ENCODE data around the gene BMS1.
"Not testable (repeated sequence)": the region's sequence is repeated elsewhere in the genome, so short reads cannot be mapped to it uniquely, and the experiment has no call there.

The BMS1 gene

GRCh38 chr10:42866115-42866995, 83.8 kb downstream of the BMS1 start:
- peak; percentile 51 for DNase-seq

GRCh38 chr10:42867571-42867970, 85.0 kb downstream of the BMS1 start:
- DNase-seq = no peak

GRCh38 chr10:42868530-42868929, 85.9 kb downstream of the BMS1 start:
- DNase-seq = no peak

GRCh38 chr10:42869977-42870350, 87.4 kb downstream of the BMS1 start:
- DNase-seq = no peak

- DNase-seq = not testable (repeated sequence)
Measured at GRCh38 chr10:42871138-42871641, 88.6 kb downstream of the BMS1 start.

DNA sequence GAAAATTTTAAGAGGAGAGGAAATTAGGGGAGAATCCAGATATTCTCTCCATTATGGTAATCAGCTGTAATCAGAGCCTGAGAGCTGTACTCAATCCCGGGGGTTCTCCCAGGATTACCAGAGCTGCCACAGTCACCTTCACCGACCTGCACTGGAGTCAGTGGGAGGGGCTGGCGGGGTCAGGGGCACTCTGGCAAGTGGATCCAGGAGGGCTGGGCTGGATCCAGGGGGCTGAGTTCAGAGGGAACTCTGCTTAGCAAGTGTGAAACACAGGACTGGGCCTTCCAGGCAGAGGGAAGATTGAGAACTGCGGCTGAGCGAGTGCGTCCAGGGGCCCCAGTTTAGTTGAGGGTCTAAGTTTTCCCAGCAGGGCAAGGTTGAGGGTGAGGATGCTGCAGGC, 89.2 kb downstream of the BMS1 start:
- DNase-seq = no peak

DNA sequence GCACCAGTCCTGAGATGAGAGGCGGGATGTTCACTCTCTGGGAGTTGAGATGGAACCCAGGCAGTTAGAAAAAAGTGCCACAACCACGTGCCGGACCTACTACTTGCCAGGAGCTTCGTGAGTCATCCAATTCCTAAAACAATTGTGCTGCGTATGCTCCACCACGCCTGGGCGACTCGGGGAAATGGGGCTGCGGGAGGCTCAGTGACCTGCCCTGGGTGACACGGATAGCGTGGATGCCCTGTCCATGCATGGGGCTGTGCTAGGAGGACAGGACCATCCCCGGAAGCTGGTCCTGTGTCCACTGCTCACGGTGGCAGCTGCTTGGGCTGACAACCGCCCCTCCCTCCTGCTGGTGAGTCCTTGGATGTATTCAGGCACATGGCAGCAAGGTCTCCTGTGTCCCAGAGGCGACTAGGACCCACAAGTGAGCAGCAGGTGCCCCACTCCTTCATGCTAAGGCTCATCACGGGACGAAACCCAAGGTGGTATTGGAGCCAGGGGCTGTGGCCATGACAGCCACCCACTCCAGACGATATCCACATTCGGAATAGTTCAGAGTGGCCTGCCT, 90.4 kb downstream of the BMS1 start:
- no peak for DNase-seq

- DNase-seq = no peak
Measured at GRCh38 chr10:42874713-42875387, 92.3 kb downstream of the BMS1 start.

GRCh38 chr10:42875388-42875755, 92.8 kb downstream of the BMS1 start:
- no peak for DNase-seq

DNA sequence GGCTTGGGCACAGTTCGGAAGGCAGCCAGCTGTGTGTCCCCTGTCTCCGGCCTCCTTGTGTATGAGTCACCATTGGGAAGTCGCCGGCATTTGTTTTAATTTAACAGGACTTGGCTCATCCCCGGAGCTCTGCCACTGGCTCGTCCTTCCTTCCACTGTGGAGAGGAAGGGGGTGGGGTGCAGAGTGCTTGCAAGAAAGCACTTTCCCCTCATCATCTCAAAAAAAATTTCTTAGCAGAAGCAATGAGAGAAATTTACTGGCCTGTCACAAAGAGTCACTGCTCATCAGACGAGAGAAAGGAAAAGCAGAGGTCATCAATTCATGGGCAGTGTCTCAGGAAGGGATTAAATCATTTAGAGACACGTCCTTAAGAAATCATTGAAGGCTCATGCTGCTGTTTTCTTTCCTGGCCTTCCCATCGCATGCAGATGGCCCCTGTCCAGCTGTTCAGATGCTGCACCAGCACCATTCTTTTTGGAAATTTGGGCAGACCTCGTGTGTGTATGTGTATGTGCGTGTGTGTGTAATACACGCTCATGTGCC, 93.3 kb downstream of the BMS1 start:
- DNase-seq = no peak

GRCh38 chr10:42876476-42876875, 93.9 kb downstream of the BMS1 start:
- DNase-seq = no peak

GRCh38 chr10:42876945-42877344, 94.3 kb downstream of the BMS1 start:
- no peak for DNase-seq

DNA sequence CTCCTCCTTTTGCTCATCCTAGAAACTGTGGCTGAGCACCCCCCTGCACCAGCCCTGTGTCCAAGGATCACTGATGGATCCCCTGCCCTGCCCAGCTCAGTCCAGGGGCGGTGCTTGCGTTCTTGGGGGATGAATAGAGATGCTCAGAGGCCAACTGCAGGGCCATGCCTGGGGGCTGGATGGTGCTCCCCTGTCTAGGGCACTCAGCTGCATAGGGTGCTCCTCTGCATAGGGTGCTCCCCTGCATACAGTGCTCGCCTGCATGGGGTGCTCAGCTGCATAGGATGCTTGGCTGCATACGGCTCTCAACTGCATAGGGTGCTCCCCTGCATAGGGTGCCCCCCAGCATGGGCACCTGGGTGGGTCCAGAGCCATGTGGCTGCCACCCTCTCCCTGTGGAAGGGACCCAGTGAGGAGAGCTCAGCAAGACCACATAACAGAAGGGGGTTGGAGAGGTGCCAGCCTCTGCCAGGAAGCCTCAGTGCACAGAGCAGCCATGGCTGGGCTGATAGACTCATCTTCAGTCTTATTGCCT, 95.0 kb downstream of the BMS1 start:
- DNase-seq = no peak

GRCh38 chr10:42878134-42878820, 95.7 kb downstream of the BMS1 start:
- DNase-seq = no peak

GRCh38 chr10:42878821-42879195, 96.2 kb downstream of the BMS1 start:
- no peak for DNase-seq

DNA sequence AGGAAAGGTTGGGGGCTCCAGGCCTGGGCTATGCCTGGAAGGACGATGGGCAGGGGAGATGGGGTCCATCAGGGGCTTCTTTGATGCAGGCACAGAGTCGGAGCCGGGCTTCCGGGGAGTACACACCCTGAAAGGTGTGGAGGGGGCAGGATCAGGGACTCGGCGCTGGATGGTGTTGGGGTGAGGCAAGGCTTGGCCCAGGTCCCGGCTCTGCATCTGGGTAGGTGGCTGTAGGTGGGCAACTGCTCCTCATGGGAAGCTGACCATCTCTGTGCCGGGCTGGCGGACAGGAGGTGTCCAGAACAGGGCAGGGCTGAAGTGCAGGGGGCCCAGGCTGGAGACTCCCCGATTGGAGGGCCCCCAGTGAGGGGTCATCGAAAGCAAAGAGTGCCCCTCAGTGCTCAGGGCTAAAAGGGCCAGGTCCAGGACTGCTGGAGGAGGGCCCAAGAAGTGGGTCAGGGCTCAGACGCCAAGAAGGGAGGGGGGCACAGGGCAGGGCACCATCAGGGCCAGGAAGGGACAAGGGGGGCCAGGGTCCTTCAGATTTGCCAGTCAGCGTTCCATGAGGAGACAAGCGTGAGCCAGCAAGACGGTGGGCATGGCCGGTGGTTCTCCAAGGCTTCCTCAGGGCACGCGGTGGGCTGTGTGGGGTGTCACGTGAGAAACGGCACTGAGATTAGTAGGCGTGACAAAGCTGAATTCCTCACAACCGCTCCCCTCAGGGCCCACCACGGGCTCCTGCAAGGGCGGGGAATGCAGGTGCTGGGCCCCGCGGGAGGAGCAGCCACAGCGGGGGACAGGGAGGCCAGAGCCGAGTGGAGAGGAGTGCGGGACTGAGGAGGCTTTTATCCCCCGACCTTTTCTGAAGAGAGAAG, 97.0 kb downstream of the BMS1 start:
- DNase-seq = no peak

GRCh38 chr10:42880255-42880620, 97.6 kb downstream of the BMS1 start:
- no peak for DNase-seq

- no peak for DNase-seq
Measured at GRCh38 chr10:42882597-42882996, 100.0 kb downstream of the BMS1 start.
